ENCODE data around the gene ELMO2. TPM values are rescaled to one million over a fixed set of nuclear protein-coding genes. Genes with fewer than 3 reads are reported as not detected.

Gene ELMO2
- total RNA-seq, 2 donors from 2014 or later, result 20.0 to 24.7 TPM

DNA sequence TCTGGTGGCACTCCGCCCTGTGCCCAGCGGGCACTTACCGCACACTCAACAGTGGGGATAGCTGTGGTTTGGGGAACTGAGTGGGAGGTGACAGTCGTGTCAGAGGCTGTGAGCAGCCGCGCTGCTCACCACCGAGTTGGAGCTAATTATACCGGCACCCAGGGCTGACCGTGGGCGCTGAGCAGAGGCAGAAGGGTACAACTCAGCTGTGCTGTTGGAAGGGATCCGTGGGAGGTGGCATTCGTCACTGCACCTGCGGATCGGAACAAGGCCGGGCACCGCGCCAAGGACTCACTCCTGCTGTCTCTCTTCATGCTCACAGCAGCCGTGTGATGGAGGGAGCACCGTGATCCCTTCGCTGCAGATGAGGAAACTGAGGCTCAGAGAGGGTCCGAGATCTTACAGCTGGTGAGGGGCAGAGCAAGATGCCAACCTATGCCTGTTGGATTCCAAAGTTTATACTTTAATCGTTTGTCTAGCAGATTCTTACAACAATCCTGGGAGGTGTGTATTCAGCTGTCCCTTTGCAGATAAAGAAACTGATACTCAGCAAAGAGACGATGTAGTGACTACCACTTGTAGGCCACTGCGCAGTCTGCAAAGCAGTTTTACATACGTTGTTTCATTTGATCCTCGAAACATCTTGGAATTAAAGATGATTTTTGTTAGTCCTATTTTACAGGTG lies 713 bp upstream of the ELMO2 start:
- Histone ChIP-seq H3K4me1 (peaks cover 3% of the 10 kb centered on the region), H3K9ac (ENCODE audit: low read depth in 2 of 2, low read length in 2 of 2) (peak overlapping the region; percentile 70 to 81), H3K4me3 (peak overlapping the region; percentile 88), H3K27me3 (no peaks in the 10 kb centered on the region), H3K36me3 (no peaks in the 10 kb centered on the region), H3K9me3 (no peaks in the 10 kb centered on the region), H3K27ac (peak overlapping the region; percentile 88)
- intact Hi-C loops (cut with DNase I), result loop anchor here (2.0 kb wide), 1 partner anchor 42 kb away; no protein-coding TSS in a partner anchor
- DNase-seq, result peak; percentile 80
- TF ChIP-seq, protein P1, sequence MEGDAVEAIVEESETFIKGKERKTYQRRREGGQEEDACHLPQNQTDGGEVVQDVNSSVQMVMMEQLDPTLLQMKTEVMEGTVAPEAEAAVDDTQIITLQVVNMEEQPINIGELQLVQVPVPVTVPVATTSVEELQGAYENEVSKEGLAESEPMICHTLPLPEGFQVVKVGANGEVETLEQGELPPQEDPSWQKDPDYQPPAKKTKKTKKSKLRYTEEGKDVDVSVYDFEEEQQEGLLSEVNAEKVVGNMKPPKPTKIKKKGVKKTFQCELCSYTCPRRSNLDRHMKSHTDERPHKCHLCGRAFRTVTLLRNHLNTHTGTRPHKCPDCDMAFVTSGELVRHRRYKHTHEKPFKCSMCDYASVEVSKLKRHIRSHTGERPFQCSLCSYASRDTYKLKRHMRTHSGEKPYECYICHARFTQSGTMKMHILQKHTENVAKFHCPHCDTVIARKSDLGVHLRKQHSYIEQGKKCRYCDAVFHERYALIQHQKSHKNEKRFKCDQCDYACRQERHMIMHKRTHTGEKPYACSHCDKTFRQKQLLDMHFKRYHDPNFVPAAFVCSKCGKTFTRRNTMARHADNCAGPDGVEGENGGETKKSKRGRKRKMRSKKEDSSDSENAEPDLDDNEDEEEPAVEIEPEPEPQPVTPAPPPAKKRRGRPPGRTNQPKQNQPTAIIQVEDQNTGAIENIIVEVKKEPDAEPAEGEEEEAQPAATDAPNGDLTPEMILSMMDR (IDR thresholded peaks at IDR 0.05), result no peak

DNA sequence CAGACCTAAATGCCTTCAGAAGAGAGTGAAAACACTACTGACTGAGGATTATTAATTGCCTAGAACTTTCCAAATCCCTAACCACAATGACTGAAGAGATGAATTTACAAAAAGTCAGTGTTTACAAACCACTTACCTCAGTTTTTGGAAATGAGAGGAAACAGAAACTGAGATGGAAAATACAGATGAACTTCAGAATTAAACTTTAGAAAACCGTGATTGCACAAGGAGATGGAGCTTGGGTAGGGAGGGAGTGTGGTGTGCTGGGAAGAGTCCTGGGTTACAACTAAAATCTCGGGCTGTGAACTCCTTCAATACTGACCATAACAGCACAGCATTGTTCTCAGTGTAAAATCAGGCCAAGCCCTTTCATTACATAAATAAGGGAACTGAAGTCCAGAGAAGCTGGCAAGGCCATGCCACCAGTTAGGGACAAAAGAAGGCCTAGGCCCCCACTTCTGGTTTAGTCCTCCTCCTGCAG lies 4.0 kb downstream of the ELMO2 start:
- DNase-seq, result no peak
- intact Hi-C loops (cut with DNase I), result no loop called here
- Histone ChIP-seq H3K36me3 (no peaks in the 10 kb centered on the region), H3K4me1 (peaks cover 28% of the 10 kb centered on the region), H3K27ac (peak overlapping the region; percentile 61), H3K9ac (ENCODE audit: low read depth in 2 of 2, low read length in 2 of 2) (peak overlapping the region in 1 of 2 donors; percentile 24), H3K4me3 (no peak overlapping the region), H3K9me3 (no peaks in the 10 kb centered on the region), H3K27me3 (no peaks in the 10 kb centered on the region)
- TF ChIP-seq, protein P1 (IDR thresholded peaks at IDR 0.05), result no peak

DNA sequence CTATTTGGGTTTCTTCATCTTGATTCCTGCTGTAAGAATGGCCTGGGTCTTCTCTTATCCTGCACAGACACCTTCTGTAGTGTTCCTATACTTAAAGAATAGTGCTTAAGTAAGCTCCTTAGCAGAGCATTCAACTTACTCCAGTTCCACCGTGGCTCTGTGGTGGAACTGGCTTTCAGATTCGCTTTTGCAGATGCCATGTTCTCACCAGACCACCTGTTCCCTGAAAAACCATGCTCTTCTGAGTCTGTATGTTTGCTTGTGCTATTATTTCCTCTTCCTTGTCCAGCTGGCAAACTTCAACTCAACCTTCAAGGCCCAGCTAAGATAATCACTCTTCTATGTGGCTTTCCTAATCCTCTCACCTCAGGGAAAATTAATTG lies 4.9 kb downstream of the ELMO2 start:
- Histone ChIP-seq H3K9me3 (no peaks in the 10 kb centered on the region), H3K27ac (peak overlapping the region; percentile 61), H3K36me3 (no peaks in the 10 kb centered on the region), H3K4me3 (no peak overlapping the region), H3K9ac (ENCODE audit: low read depth in 2 of 2, low read length in 2 of 2) (peak overlapping the region in 1 of 2 donors; percentile 24), H3K27me3 (no peaks in the 10 kb centered on the region), H3K4me1 (peaks cover 28% of the 10 kb centered on the region)
- DNase-seq, result no peak
- intact Hi-C loops (cut with DNase I), result no loop called here
- TF ChIP-seq, protein P1 (IDR thresholded peaks at IDR 0.05), result no peak

DNA sequence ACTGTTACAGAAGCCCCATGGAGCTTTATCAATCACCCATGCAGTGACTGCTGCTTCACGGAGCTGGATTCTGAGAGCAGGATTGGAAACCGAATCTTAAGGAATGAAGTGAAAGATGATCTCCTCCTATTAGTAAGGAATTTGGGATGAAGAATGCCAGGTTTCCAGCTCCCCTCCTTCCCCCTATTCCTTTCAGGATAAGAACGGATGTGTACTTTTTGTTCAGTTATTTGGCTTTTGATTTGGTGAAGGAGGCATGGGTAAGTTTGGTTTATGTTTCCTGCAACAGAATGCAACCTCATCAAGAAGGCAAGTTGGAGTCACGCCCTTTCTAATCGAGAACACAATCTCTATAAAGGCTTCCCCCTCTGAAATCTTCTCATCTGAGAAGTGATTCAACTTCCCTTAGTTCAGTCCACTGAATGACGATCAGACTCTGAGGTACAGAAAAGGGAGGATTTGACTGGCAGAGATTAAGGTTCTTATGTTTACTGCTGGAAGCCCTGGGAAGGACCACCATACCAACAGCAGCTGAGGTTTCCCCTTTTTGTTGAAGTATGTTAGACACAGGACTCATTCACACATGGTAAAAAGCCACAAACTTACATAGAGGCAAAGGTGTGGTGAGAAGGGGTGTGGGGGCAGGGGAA lies 5.5 kb downstream of the ELMO2 start:
- DNase-seq, result no peak
- Histone ChIP-seq H3K9ac (ENCODE audit: low read depth in 2 of 2, low read length in 2 of 2) (peak overlapping the region in 1 of 2 donors; percentile 24), H3K4me1 (peaks cover 28% of the 10 kb centered on the region), H3K27me3 (no peaks in the 10 kb centered on the region), H3K9me3 (no peaks in the 10 kb centered on the region), H3K27ac (peak overlapping the region; percentile 61), H3K4me3 (no peak overlapping the region), H3K36me3 (no peaks in the 10 kb centered on the region)
- intact Hi-C loops (cut with DNase I), result no loop called here
- TF ChIP-seq, protein P1 (IDR thresholded peaks at IDR 0.05), result no peak

DNA sequence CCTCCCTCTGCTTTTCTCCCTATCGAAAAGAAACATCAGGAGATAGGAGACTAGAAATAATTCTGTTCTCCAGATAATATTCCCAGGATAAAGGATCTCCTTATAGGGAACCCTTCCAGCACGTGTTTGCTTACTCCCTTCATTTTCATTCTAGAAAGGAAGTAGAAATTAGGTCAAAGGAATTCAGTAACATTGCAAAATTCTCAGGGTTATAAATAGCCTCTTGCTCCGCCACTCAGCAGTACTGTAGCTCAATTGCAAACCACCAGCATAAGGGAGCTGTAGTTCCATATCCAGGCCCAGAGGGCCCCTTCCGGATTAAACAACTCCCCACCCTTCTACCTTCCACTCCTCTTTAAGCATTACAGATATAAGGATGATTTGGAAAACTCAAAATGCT lies 6.2 kb downstream of the ELMO2 start:
- no peaks in the 10 kb centered on the region for H3K27me3 ChIP-seq
- peak overlapping the region in 1 of 2 donors; percentile 36 for H3K9ac ChIP-seq (ENCODE audit: low read depth in 2 of 2, low read length in 2 of 2)
- intact Hi-C loops (cut with DNase I), result no loop called here

More for the DNA sequence above, 6.2 kb downstream of the ELMO2 start:
- H3K4me1 ChIP-seq, result peaks cover 28% of the 10 kb centered on the region
- no peaks in the 10 kb centered on the region for H3K9me3 ChIP-seq
- DNase-seq, result no peak
- TF ChIP-seq, protein P1 (IDR thresholded peaks at IDR 0.05), result no peak
- H3K4me3 ChIP-seq, result no peak overlapping the region
- H3K36me3 ChIP-seq, result no peaks in the 10 kb centered on the region
- H3K27ac ChIP-seq, result peak overlapping the region; percentile 61
